SW480 (cell line): ENCODE data around the gene AOC2.
"Not testable (repeated sequence)": the region's sequence is repeated elsewhere in the genome, so short reads cannot be mapped to it uniquely, and the experiment has no call there.

ENCODE experiments used
- DNase-seq: peaks from one replicate; pipeline ENCODE4 v3.0.0-alpha.2; 2016; ENCODE audit warnings: low spot score

Gene AOC2

GRCh38 chr17:42832213-42832933 is 12.0 kb upstream of the AOC2 start:
- no peak for DNase-seq

- peak; percentile 86 for DNase-seq
Measured at GRCh38 chr17:42832934-42833766, 11.2 kb upstream of the AOC2 start, which contains the start of gene PSME3. Gene PSME3 (plus strand): TSS chr17:42833397. CDS start chr17:42833632, 235 bp downstream.

GRCh38 chr17:42833767-42834422 is 10.5 kb upstream of the AOC2 start:
- no peak for DNase-seq

GRCh38 chr17:42835732-42836131 is 8.6 kb upstream of the AOC2 start:
- no peak for DNase-seq

GRCh38 chr17:42841975-42842685 is 2.2 kb upstream of the AOC2 start:
- DNase-seq: no peak

GRCh38 chr17:42843358-42843934 is 934 bp upstream of the AOC2 start:
- DNase-seq: peak; percentile 61

GRCh38 chr17:42844761-42845555 is 578 bp downstream of the AOC2 start:
- no peak for DNase-seq

GRCh38 chr17:42845556-42845917 is 1.2 kb downstream of the AOC2 start:
- no peak for DNase-seq

GRCh38 chr17:42845918-42846593 is 1.7 kb downstream of the AOC2 start:
- DNase-seq: no peak

- no peak for DNase-seq
Measured at GRCh38 chr17:42846594-42847280, 2.4 kb downstream of the AOC2 start.

GRCh38 chr17:42848093-42848492 is 3.7 kb downstream of the AOC2 start:
- DNase-seq: no peak

- no peak for DNase-seq
Measured at GRCh38 chr17:42849031-42849430, 4.7 kb downstream of the AOC2 start.

- no peak for DNase-seq
Measured at GRCh38 chr17:42849451-42850181, 5.2 kb downstream of the AOC2 start.

GRCh38 chr17:42850954-42851353 is 6.6 kb downstream of the AOC2 start, which contains the start of gene AOC3:
Gene AOC3 (plus strand): TSS chr17:42851199. CDS start chr17:42851344, 145 bp downstream.
- DNase-seq: no peak

- DNase-seq: not testable (repeated sequence)
Measured at GRCh38 chr17:42851371-42852240, 7.2 kb downstream of the AOC2 start.

- no peak for DNase-seq
Measured at GRCh38 chr17:42852351-42852750, 8.0 kb downstream of the AOC2 start.

GRCh38 chr17:42853004-42853403 is 8.6 kb downstream of the AOC2 start:
- no peak for DNase-seq

GRCh38 chr17:42853597-42853967 is 9.2 kb downstream of the AOC2 start:
- no peak for DNase-seq
